Adrenal gland (tissue), 12 donors: ENCODE results near the gene RXYLT1. TPM values are rescaled to one million over a fixed set of nuclear protein-coding genes. Genes with fewer than 3 reads are reported as not detected.

Experiments used
- DNase-seq, 7 donors: peaks; one replicate each; pipeline ENCODE4 v3.0.0-alpha.2; 2019 to 2020
- H3K27ac ChIP-seq, 5 donors: fragments of 200-600 bp; sonication (generic) in 4 of 5; 1 replicate in 3 of 5; 2 replicates in 2 of 5; pipeline versions ENCODE4 v1.5.1 to v1.8.0; 2016 to 2020; ENCODE audit warnings: mild to moderate bottlenecking in 1 of 5
- H3K27me3 ChIP-seq: fragments of 200-600 bp; 2 replicates; pipeline ENCODE4 v1.8.0; 2021
- H3K36me3 ChIP-seq, 2 donors: fragments of 200-600 bp; replicated peaks in 1 of 2; 1 replicate in 1 of 2; 2 replicates in 1 of 2; pipeline versions ENCODE4 v1.5.1 to v1.8.0; 2018 to 2022
- H3K4me1 ChIP-seq, 2 donors: fragments of 200-600 bp; replicated peaks in 1 of 2; 1 replicate in 1 of 2; 2 replicates in 1 of 2; pipeline versions ENCODE4 v1.5.1 to v1.8.0; 2018 to 2021
- H3K4me3 ChIP-seq, 4 donors: fragments of 200-600 bp; sonication (generic) in 3 of 4; one replicate each; pipeline ENCODE4 v1.5.1; 2016 to 2018
- H3K9me3 ChIP-seq, 3 donors: fragments of 200-600 bp; sonication (generic) in 1 of 3; replicated peaks in 1 of 3; 1 replicate in 2 of 3; 2 replicates in 1 of 3; pipeline versions ENCODE4 v1.5.1 to v1.8.0; 2016 to 2021
- POLR2A ChIP-seq, 2 donors: fragments of 450-650 bp; IDR thresholded peaks; one replicate each; pipeline ENCODE4 v1.6.1; 2017; ENCODE audit warnings: antibody characterized with exemption in 2 of 2, mild to moderate bottlenecking in 2 of 2, moderate library complexity in 1 of 2
- WGBS, 4 donors: extraction: QIAGEN DNeasy Blood & Tissue Kit in 2 of 4; methylation state at CpG; one replicate each; pipeline versions ENCODE4 v1.1.5 to v1.1.7; 2013 to 2017; 5-methylcytosine and 5-hydroxymethylcytosine counted together
- intact Hi-C, 2 donors: fragments of 100-400 bp; cut with DNase I; formaldehyde crosslinking; loops; one replicate each; pipeline versions ENCODE4 v1.14.1 to v1.15.0; 2022 to 2023
- polyA plus RNA-seq, 3 donors: library from polyadenylated mRNA; stranded (reverse); fragments of 200-250 nt in 2 of 3; fragments of 350-450 nt in 1 of 3; fragmentation: Illumina TruSeq in 1 of 3; extraction: RNeasy Lipid Tissue Mini Kit (QIAGEN cat#74804) in 1 of 3; gene quantifications; one replicate each; pipeline ENCODE4 v1.2.3, GENCODE V29; 2013 to 2014
- total RNA-seq, 9 donors: library from RNA; depleted of rRNA in 4 of 9; stranded (reverse); fragments of >200 nt in 4 of 9; fragments of 120-200 nt in 1 of 9; fragmentation: NEBNext Ultra II Directional in 1 of 9; extraction: Animal tissue kit (Norgen Biotek cat#: 25700) in 1 of 9; gene quantifications; one replicate each; pipeline versions ENCODE4 v1.1.0 to v1.2.4, GENCODE V29; 2013 to 2023
- TF ChIP-seq, protein P1 (sequence below), 6 experiments: fragments of 450-650 bp in 4 of 6; fragments of 200-600 bp in 2 of 6; sonication (generic) in 1 of 6; IDR thresholded peaks; 1 replicate in 5 of 6; 2 replicates in 1 of 6; pipeline versions ENCODE4 v1.5.1 to v1.8.0; 2016 to 2021; ENCODE audit warnings: antibody characterized with exemption in 6 of 6, mild to moderate bottlenecking in 2 of 6, moderate library complexity in 1 of 6
- donor health status: healthy with polysubstance abuse.
- donor health status: Bipolar disorder and iron deficiency.
- donor health status: DM: yes; HTN: yes; CAD: no.
- donor health status: DM: no; HTN: no; CAD: no.
- donor health status: DM: no; HTN: no; CAD: no.
- donor health status: DM: yes; HTN: yes; CAD: no.

Gene RXYLT1
- total and polyA plus RNA-seq, 12 donors, result 13.9 to 44.9 (median 26.3) TPM

DNA sequence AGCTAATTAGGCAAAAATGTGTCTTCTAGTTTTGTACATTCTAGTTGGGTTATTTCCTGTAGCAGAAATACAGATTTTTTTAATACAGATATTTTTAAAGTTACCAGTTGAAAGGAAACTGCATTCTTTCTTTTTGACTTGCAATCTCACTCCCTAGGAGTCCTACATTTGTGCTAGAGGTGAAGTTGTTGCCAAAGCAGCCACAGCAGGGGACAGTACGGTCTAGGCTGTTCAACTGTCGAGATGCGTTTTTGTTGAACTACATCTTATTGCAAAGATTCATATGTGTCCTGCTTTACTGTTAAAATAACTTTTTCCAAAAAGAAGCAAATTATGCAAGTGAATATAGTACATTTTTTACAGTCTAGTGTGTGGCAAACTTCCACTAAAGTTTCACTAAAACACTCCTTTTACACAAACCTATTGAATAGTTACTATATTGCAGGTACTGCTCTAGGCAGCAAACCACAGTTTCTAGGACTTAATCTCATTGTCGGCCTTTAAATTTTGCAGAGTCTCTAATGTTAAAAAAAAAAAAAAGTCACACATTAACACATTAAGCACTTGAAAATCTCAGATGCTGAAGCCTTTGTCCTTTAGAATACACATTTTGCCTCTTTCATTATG, 34.5 kb downstream of the RXYLT1 start:
- no peak overlapping the region for H3K4me3 ChIP-seq
- peaks cover 0 to 3% (median 0%) of the 10 kb centered on the region in 3 donors for H3K9me3 ChIP-seq
- DNase-seq, result no peak
- no peak overlapping the region for H3K27ac ChIP-seq
- H3K27me3 ChIP-seq, result no peaks in the 10 kb centered on the region
- WGBS, 4 donors, result 75 to 85% (median 82%) methylated on average over 4 of the region's 4 CpGs
- H3K36me3 ChIP-seq, result no peaks in the 10 kb centered on the region
- intact Hi-C loops, result no loop called here
- TF ChIP-seq, protein P1, sequence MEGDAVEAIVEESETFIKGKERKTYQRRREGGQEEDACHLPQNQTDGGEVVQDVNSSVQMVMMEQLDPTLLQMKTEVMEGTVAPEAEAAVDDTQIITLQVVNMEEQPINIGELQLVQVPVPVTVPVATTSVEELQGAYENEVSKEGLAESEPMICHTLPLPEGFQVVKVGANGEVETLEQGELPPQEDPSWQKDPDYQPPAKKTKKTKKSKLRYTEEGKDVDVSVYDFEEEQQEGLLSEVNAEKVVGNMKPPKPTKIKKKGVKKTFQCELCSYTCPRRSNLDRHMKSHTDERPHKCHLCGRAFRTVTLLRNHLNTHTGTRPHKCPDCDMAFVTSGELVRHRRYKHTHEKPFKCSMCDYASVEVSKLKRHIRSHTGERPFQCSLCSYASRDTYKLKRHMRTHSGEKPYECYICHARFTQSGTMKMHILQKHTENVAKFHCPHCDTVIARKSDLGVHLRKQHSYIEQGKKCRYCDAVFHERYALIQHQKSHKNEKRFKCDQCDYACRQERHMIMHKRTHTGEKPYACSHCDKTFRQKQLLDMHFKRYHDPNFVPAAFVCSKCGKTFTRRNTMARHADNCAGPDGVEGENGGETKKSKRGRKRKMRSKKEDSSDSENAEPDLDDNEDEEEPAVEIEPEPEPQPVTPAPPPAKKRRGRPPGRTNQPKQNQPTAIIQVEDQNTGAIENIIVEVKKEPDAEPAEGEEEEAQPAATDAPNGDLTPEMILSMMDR (IDR thresholded peaks at IDR 0.05), result no peak
- TF ChIP-seq POLR2A (IDR thresholded peaks at IDR 0.05), result no peak
- no peaks in the 10 kb centered on the region for H3K4me1 ChIP-seq

GRCh38 chr12:63815482-63815852, 35.8 kb downstream of the RXYLT1 start:
- peaks cover 0 to 3% (median 0%) of the 10 kb centered on the region in 3 donors for H3K9me3 ChIP-seq
- H3K36me3 ChIP-seq, result no peaks in the 10 kb centered on the region
- TF ChIP-seq, protein P1 (IDR thresholded peaks at IDR 0.05), result no peak
- TF ChIP-seq POLR2A (IDR thresholded peaks at IDR 0.05), result no peak
- H3K4me3 ChIP-seq, result no peak overlapping the region
- no peaks in the 10 kb centered on the region for H3K27me3 ChIP-seq
- WGBS, 4 donors, result 82 to 92% (median 86%) methylated on average over 3 of the region's 3 CpGs
- intact Hi-C loops, result no loop called here
- no peak for DNase-seq
- no peaks in the 10 kb centered on the region for H3K4me1 ChIP-seq
- no peak overlapping the region for H3K27ac ChIP-seq

- Histone ChIP-seq H3K27me3 (no peaks in the 10 kb centered on the region), H3K36me3 (no peaks in the 10 kb centered on the region), H3K4me1 (no peaks in the 10 kb centered on the region), H3K27ac (no peak overlapping the region), H3K4me3 (no peak overlapping the region), H3K9me3 (peaks cover 0 to 3% (median 0%) of the 10 kb centered on the region in 3 donors)
- DNase-seq, result no peak
- intact Hi-C loops, result no loop called here
- WGBS, 4 donors, result 73 to 81% (median 78%) methylated on average over 6 of the region's 6 CpGs
- no peak for TF ChIP-seq POLR2A (IDR thresholded peaks at IDR 0.05)
- TF ChIP-seq, protein P1 (IDR thresholded peaks at IDR 0.05), result no peak
Observed at GRCh38 chr12:63816031-63816430, 36.3 kb downstream of the RXYLT1 start.

DNA sequence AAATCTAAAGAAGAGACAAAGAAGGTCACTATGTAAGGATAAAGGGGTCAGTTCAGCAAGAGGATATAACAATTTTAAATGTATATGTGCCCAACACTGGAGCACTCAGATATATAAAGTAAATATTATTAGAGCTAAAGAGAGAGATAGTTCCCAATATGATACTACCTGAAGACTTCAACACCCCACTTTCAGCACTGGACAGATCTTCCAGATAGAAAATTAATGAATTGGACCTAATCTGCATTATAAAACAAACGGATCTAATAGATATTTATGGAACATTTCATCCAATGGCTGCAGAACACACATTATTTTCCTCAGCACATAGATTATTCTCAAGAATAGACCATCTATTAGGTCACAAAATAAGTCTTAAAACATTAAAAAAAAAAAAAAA, 40.7 kb downstream of the RXYLT1 start:
- TF ChIP-seq, protein P1 (IDR thresholded peaks at IDR 0.05), result no peak
- TF ChIP-seq POLR2A (IDR thresholded peaks at IDR 0.05), result no peak
- no peak overlapping the region for H3K4me3 ChIP-seq
- WGBS, 4 donors, result 64 to 91% (median 80%) methylated on average over 1 of the region's 1 CpG
- no peak for DNase-seq
- intact Hi-C loops, result loop anchor here in 1 of 2 donors (10.0 kb wide), 1 partner anchor 574 kb away; the partner anchor contains the start of gene C12orf56
- peaks cover 0 to 3% (median 0%) of the 10 kb centered on the region in 3 donors for H3K9me3 ChIP-seq
- no peak overlapping the region for H3K27ac ChIP-seq
- H3K36me3 ChIP-seq, result no peaks in the 10 kb centered on the region
- H3K4me1 ChIP-seq, result no peaks in the 10 kb centered on the region
- no peaks in the 10 kb centered on the region for H3K27me3 ChIP-seq
